Activated CD8-positive, alpha-beta T cell treated with anti-CD3 and anti-CD28 coated beads, Interleukin-2, amount 10 ng/mL, durations not matched to agents 7 days and 5 days (primary cell): ENCODE results near the gene SCAPER. TPM values are rescaled to one million over a fixed set of nuclear protein-coding genes. Genes with fewer than 3 reads are reported as not detected.

Experiments
- ATAC-seq: fragments of 150-1000 bp; cut with Tn5 transposase; one replicate; pipeline ENCODE4 v1.10.0; 2021; ENCODE audit warnings: moderate library complexity
- CTCF ChIA-PET: fragments of 350-600 bp; sonication (Branson Sonifier 250); formaldehyde crosslinking; loops from one replicate; lab custom pipeline; 2021; ENCODE audit warnings: antibody characterized with exemption; lab: Charles Lee
- POLR2A ChIA-PET: fragments of 350-600 bp; sonication (Branson Sonifier 250); formaldehyde crosslinking; loops from one replicate; lab custom pipeline; 2021; ENCODE audit warnings: antibody characterized with exemption; lab: Charles Lee
- DNase-seq: peaks from one replicate; pipeline ENCODE4 v3.0.0-alpha.2; 2020
- H3K27ac Mint-ChIP-seq: one replicate; pipeline ENCODE4 v1.8.0; 2021; ENCODE audit warnings: mild to moderate bottlenecking, mixed read lengths
- H3K27me3 Mint-ChIP-seq: one replicate; pipeline ENCODE4 v1.8.0; 2021; ENCODE audit warnings: low read depth, mixed read lengths
- H3K36me3 Mint-ChIP-seq: one replicate; pipeline ENCODE4 v1.8.0; 2021; ENCODE audit warnings: low read depth, mixed read lengths
- H3K4me1 Mint-ChIP-seq: one replicate; pipeline ENCODE4 v1.8.0; 2021; ENCODE audit warnings: low read depth, mixed read lengths
- H3K4me3 Mint-ChIP-seq: one replicate; pipeline ENCODE4 v1.8.0; 2021; ENCODE audit warnings: mild to moderate bottlenecking, mixed read lengths
- H3K9me3 Mint-ChIP-seq: one replicate; pipeline ENCODE4 v1.8.0; 2022; ENCODE audit warnings: mixed read lengths; ENCODE audit not compliant: insufficient read depth
- total RNA-seq, 2 experiments: library from RNA; stranded (reverse); gene quantifications; one replicate each; pipeline ENCODE4 v1.2.3, GENCODE V29; 2021

SCAPER gene
- total RNA-seq, 2 experiments from 2014 or later = 29.0 to 32.2 TPM

DNA sequence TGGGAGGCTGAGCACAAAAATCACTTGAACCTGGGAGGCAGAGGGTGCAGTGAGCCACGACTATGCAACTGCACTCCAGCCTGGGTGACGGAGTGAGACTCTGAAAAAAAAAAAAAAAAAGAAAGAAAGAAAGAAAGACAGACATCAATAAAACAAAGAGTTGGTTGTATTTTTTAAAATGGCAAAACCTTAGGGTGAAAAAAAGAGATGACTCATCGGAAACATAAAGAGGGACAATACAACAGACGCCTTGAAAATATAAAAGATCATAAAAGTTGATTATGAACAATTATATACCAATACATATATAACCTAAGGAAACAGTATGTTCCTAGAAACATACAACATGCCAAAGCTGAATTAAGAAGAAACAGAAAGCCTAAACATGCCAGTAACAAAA, 92.8 kb downstream of the SCAPER start:
- H3K4me3 Mint-ChIP-seq = no peak overlapping the region
- no peaks in the 10 kb centered on the region for H3K4me1 Mint-ChIP-seq
- peaks cover 6% of the 10 kb centered on the region for H3K9me3 Mint-ChIP-seq
- H3K27me3 Mint-ChIP-seq = no peaks in the 10 kb centered on the region
- no peak overlapping the region for H3K27ac Mint-ChIP-seq
- ChIA-PET CTCF (no interaction called here), POLR2A (no interaction called here)
- ATAC-seq (no peak), DNase-seq (no peak)
- peaks cover 4% of the 10 kb centered on the region for H3K36me3 Mint-ChIP-seq

GRCh38 chr15:76809412-76810103, 95.6 kb downstream of the SCAPER start:
- peaks cover 6% of the 10 kb centered on the region for H3K9me3 Mint-ChIP-seq
- no peaks in the 10 kb centered on the region for H3K4me1 Mint-ChIP-seq
- ChIA-PET POLR2A (no interaction called here), CTCF (no interaction called here)
- H3K27me3 Mint-ChIP-seq = no peaks in the 10 kb centered on the region
- peaks cover 4% of the 10 kb centered on the region for H3K36me3 Mint-ChIP-seq
- no peak overlapping the region for H3K4me3 Mint-ChIP-seq
- no peak overlapping the region for H3K27ac Mint-ChIP-seq
- no peak for ATAC-seq
- DNase-seq = no peak

DNA sequence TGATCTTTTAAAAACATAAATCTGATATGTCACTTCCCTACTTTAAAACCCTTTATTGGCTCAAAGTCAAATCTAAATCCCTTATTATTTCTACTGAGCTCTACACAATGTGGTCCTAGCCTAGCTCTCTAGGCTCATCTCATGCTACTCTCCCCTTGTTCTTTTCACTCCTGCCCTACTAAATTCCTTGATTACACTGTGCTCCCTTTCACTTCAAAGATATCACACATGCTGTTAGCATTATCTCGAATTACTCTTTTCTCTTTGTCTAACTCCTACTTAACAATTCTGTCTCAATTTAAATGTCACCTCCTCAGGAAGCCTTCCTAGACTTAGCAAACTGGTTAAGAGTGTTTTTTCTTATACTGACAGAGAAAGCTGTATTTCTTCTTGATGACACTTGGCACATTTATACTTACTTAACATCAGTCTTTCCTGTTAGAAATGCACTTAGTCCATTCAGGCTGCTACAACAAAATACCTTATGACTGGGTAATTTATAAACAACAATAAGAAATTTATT, 102.0 kb downstream of the SCAPER start:
- H3K4me1 Mint-ChIP-seq = no peaks in the 10 kb centered on the region
- H3K27ac Mint-ChIP-seq = no peak overlapping the region
- H3K36me3 Mint-ChIP-seq = peaks cover 11% of the 10 kb centered on the region
- ATAC-seq (no peak), DNase-seq (no peak)
- ChIA-PET POLR2A (no interaction called here), CTCF (interaction anchor here (0.9 kb wide), 1 partner anchor 11 kb away, joined by 3 read pairs; no protein-coding TSS in a partner anchor)
- H3K27me3 Mint-ChIP-seq = no peaks in the 10 kb centered on the region
- no peak overlapping the region for H3K4me3 Mint-ChIP-seq
- H3K9me3 Mint-ChIP-seq = no peaks in the 10 kb centered on the region

- H3K4me3 Mint-ChIP-seq = no peak overlapping the region
- H3K27ac Mint-ChIP-seq = no peak overlapping the region
- H3K4me1 Mint-ChIP-seq = no peaks in the 10 kb centered on the region
- CTCF ChIA-PET = no interaction called here
- no peaks in the 10 kb centered on the region for H3K27me3 Mint-ChIP-seq
- H3K36me3 Mint-ChIP-seq = peaks cover 11% of the 10 kb centered on the region
- no peaks in the 10 kb centered on the region for H3K9me3 Mint-ChIP-seq
- DNase-seq (no peak), ATAC-seq (no peak)
- POLR2A ChIA-PET = no interaction called here
Measured at GRCh38 chr15:76802411-76802810, 102.7 kb downstream of the SCAPER start.

DNA sequence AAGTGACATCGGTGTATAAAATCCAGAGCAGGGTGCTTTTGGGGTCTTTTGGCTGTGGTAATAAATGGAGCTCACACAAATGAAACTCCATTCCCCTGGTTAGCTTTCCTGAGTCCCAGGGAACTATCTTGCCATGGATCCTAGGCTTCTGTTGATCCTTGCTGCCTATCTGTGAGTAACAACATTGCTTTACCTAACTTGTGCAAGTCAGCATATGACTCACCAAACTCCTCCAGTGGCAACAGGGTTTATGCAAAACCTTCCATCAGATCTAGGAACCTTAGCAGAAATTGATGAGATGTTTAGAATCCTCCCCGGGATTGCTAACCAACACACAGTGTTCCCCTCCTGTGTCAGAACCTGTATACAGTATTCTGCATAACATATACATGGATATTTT, 105.4 kb downstream of the SCAPER start:
- ATAC-seq (no peak), DNase-seq (no peak)
- no peak overlapping the region for H3K27ac Mint-ChIP-seq
- H3K27me3 Mint-ChIP-seq = no peaks in the 10 kb centered on the region
- ChIA-PET POLR2A (no interaction called here), CTCF (no interaction called here)
- no peak overlapping the region for H3K4me3 Mint-ChIP-seq
- no peaks in the 10 kb centered on the region for H3K9me3 Mint-ChIP-seq
- H3K36me3 Mint-ChIP-seq = peaks cover 11% of the 10 kb centered on the region
- H3K4me1 Mint-ChIP-seq = no peaks in the 10 kb centered on the region

- CTCF ChIA-PET = no interaction called here
- H3K9me3 Mint-ChIP-seq = peaks cover 8% of the 10 kb centered on the region
- DNase-seq (no peak), ATAC-seq (no peak)
- no peaks in the 10 kb centered on the region for H3K4me1 Mint-ChIP-seq
- no peaks in the 10 kb centered on the region for H3K27me3 Mint-ChIP-seq
- H3K4me3 Mint-ChIP-seq = no peak overlapping the region
- peaks cover 29% of the 10 kb centered on the region for H3K36me3 Mint-ChIP-seq
- POLR2A ChIA-PET = no interaction called here
- H3K27ac Mint-ChIP-seq = no peak overlapping the region
Measured at GRCh38 chr15:76795217-76795616, 109.9 kb downstream of the SCAPER start.

- POLR2A ChIA-PET = no interaction called here
- no peak overlapping the region for H3K27ac Mint-ChIP-seq
- ATAC-seq = no peak
Measured at GRCh38 chr15:76793162-76793561, 112.0 kb downstream of the SCAPER start.

GRCh38 chr15:76791511-76791910, 113.6 kb downstream of the SCAPER start:
- H3K27ac Mint-ChIP-seq = no peak overlapping the region
- no peak for ATAC-seq
- no peak overlapping the region for H3K4me3 Mint-ChIP-seq
- DNase-seq = no peak
- H3K27me3 Mint-ChIP-seq = no peaks in the 10 kb centered on the region
- no peaks in the 10 kb centered on the region for H3K4me1 Mint-ChIP-seq
- ChIA-PET CTCF (interaction anchor here (1.0 kb wide), 1 partner anchor 12 kb away, joined by 3 read pairs; no protein-coding TSS in a partner anchor), POLR2A (no interaction called here)
- H3K9me3 Mint-ChIP-seq = peaks cover 8% of the 10 kb centered on the region
- H3K36me3 Mint-ChIP-seq = peaks cover 28% of the 10 kb centered on the region

More at GRCh38 chr15:76793162-76793561, 112.0 kb downstream of the SCAPER start:
- no peak for DNase-seq
- Mint-ChIP-seq H3K36me3 (peaks cover 27% of the 10 kb centered on the region), H3K27me3 (no peaks in the 10 kb centered on the region), H3K4me3 (no peak overlapping the region), H3K9me3 (peaks cover 8% of the 10 kb centered on the region), H3K4me1 (no peaks in the 10 kb centered on the region)
- CTCF ChIA-PET = no interaction called here

GRCh38 chr15:76787273-76787672, 117.9 kb downstream of the SCAPER start:
- Mint-ChIP-seq H3K36me3 (peaks cover 35% of the 10 kb centered on the region), H3K27me3 (no peaks in the 10 kb centered on the region), H3K4me1 (no peaks in the 10 kb centered on the region), H3K4me3 (no peak overlapping the region), H3K9me3 (peaks cover 11% of the 10 kb centered on the region), H3K27ac (no peak overlapping the region)
- no peak for DNase-seq
- no peak for ATAC-seq
- ChIA-PET CTCF (no interaction called here), POLR2A (no interaction called here)

DNA sequence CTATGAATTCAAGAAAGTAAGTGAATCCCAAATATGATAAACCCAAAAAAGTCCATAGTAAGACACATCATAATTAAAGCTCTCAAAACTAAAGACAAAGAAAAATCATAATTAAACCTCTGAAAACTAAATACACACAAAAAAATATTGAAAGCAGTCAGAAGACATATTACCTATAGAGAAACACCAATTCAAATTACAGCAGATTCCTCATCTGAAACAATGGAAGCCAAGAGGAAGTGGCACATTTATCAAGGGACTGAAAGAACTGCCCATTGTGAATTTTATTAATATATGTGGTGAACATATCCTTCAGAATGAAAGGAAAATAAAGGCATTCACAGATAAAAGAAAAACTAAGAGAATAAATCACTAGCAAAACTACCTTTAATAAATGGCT, 128.2 kb downstream of the SCAPER start:
- H3K9me3 Mint-ChIP-seq = peaks cover 8% of the 10 kb centered on the region
- DNase-seq (no peak), ATAC-seq (no peak)
- ChIA-PET CTCF (no interaction called here), POLR2A (no interaction called here)
- H3K27me3 Mint-ChIP-seq = no peaks in the 10 kb centered on the region
- H3K36me3 Mint-ChIP-seq = peaks cover 19% of the 10 kb centered on the region
- no peak overlapping the region for H3K27ac Mint-ChIP-seq
- no peaks in the 10 kb centered on the region for H3K4me1 Mint-ChIP-seq
- no peak overlapping the region for H3K4me3 Mint-ChIP-seq

GRCh38 chr15:76776480-76776879, 128.7 kb downstream of the SCAPER start:
- Mint-ChIP-seq H3K4me3 (no peak overlapping the region), H3K9me3 (peaks cover 8% of the 10 kb centered on the region), H3K27me3 (no peaks in the 10 kb centered on the region), H3K4me1 (no peaks in the 10 kb centered on the region), H3K36me3 (peaks cover 19% of the 10 kb centered on the region), H3K27ac (no peak overlapping the region)
- CTCF ChIA-PET = no interaction called here
- POLR2A ChIA-PET = no interaction called here
- no peak for DNase-seq
- ATAC-seq = no peak

DNA sequence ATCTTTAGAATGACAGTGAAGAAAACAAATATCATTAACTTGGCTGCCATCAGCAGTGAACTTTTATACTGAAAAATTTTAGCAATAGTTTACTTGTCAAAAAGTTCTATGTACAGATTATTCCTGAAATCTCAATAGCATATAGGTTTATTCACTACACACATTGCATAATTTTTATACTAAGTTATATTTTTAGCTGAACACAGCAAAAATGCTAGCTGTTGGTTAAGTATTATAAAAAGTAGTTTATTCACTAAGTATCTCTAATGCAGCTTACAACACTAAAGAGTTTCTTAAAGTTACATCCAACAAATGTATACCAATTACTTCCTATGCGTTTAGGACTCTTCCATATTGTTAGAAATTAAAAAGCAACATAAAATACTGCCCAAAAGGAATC, 131.9 kb downstream of the SCAPER start:
- H3K9me3 Mint-ChIP-seq = peaks cover 8% of the 10 kb centered on the region
- ATAC-seq (no peak), DNase-seq (no peak)
- POLR2A ChIA-PET = no interaction called here
- H3K4me3 Mint-ChIP-seq = no peak overlapping the region
- H3K27me3 Mint-ChIP-seq = no peaks in the 10 kb centered on the region
- H3K27ac Mint-ChIP-seq = no peak overlapping the region
- H3K4me1 Mint-ChIP-seq = no peaks in the 10 kb centered on the region
- peaks cover 30% of the 10 kb centered on the region for H3K36me3 Mint-ChIP-seq
- CTCF ChIA-PET = no interaction called here
